ENCODE results near the gene KCTD11.

KCTD11 gene

GRCh38 chr17:7398612-7399011 lies 46.6 kb downstream of the KCTD11 start:
- no peak for DNase-seq (ENCODE audit: insufficient read length, low spot score)
- no peak for FAIRE-seq

GRCh38 chr17:7403043-7403726 lies 51.2 kb downstream of the KCTD11 start:
- FAIRE-seq (peak; percentile 9), DNase-seq (ENCODE audit: insufficient read length, low spot score) (no peak)

GRCh38 chr17:7403727-7403976 lies 51.7 kb downstream of the KCTD11 start:
- no peak for FAIRE-seq
- peak; percentile 85 for DNase-seq (ENCODE audit: insufficient read length, low spot score)

- peak; percentile 99 for DNase-seq (ENCODE audit: insufficient read length, low spot score)
- peak; percentile 98 for FAIRE-seq
These were observed 52.2 kb downstream of the KCTD11 start, which contains the start of gene TMEM256 for GRCh38 chr17:7403977-7404736. TSS of gene TMEM256 (minus strand) at chr17:7404097. CDS start at chr17:7404084, 13 bp downstream.

Data from HTR-8/SVneo (cell line).